Lung (tissue), 12 donors: Measurements from ENCODE around the gene DNAJC16. TPM values are rescaled to one million over a fixed set of nuclear protein-coding genes. Genes with fewer than 3 reads are reported as not detected.

Source experiments
- ATAC-seq: fragments of 200-7000 bp; cut with Tn5 transposase; one replicate; pipeline ENCODE4 v1.9.1; 2020; ENCODE audit warnings: moderate number of reproducible peaks; ENCODE audit not compliant: insufficient read depth, low FRiP score
- DNase-seq, 3 donors: peaks; one replicate each; pipeline ENCODE4 v3.0.0-alpha.2; 2013 to 2017
- H3K27ac ChIP-seq, 2 donors: one replicate each; pipeline ENCODE4 v1.5.1; 2013; ENCODE audit warnings: mild to moderate bottlenecking in 2 of 2, moderate library complexity in 2 of 2, control low read depth in 1 of 2, inconsistent platforms in 1 of 2, low read depth in 1 of 2, low read length in 1 of 2
- H3K27me3 ChIP-seq, 3 donors: one replicate each; pipeline ENCODE4 v1.5.1; 2013; ENCODE audit warnings: low read length in 2 of 3; ENCODE audit not compliant: control insufficient read depth in 3 of 3, insufficient read depth in 3 of 3
- H3K36me3 ChIP-seq, 4 donors: one replicate each; pipeline ENCODE4 v1.5.1; 2013; ENCODE audit warnings: low read length in 4 of 4, mild to moderate bottlenecking in 1 of 4, moderate library complexity in 1 of 4; ENCODE audit not compliant: control insufficient read depth in 4 of 4, insufficient read depth in 4 of 4
- H3K4me1 ChIP-seq, 5 donors: one replicate each; pipeline ENCODE4 v1.5.1; 2013; ENCODE audit warnings: low read length in 5 of 5, mild to moderate bottlenecking in 2 of 5, moderate library complexity in 1 of 5; ENCODE audit not compliant: control insufficient read depth in 5 of 5, insufficient read depth in 5 of 5
- H3K4me3 ChIP-seq: one replicate; pipeline ENCODE4 v1.5.1; 2013; ENCODE audit warnings: mild to moderate bottlenecking, control low read depth, moderate library complexity
- H3K9ac ChIP-seq, 2 donors: one replicate each; pipeline ENCODE4 v1.5.1; 2013; ENCODE audit warnings: low read length in 2 of 2, control low read depth in 1 of 2; ENCODE audit not compliant: insufficient read depth in 1 of 2
- H3K9me3 ChIP-seq, 4 donors: one replicate each; pipeline ENCODE4 v1.5.1; 2013; ENCODE audit warnings: low read length in 3 of 4, mild to moderate bottlenecking in 1 of 4, moderate library complexity in 1 of 4; ENCODE audit not compliant: control insufficient read depth in 4 of 4, insufficient read depth in 3 of 4
- CTCF ChIP-seq: IDR thresholded peaks from 2 replicates; pipeline ENCODE4 v1.5.1; 2012; ENCODE audit warnings: mild to moderate bottlenecking; ENCODE audit errors: control extremely low read depth, extremely low read depth
- WGBS, 2 donors: extraction: QIAGEN DNeasy Blood & Tissue Kit; methylation state at CpG; one replicate each; pipeline ENCODE4 v1.1.7; 2013; 5-methylcytosine and 5-hydroxymethylcytosine counted together
- polyA plus RNA-seq, 2 donors: library from polyadenylated mRNA; stranded (reverse); fragments of 200-250 nt; gene quantifications; one replicate each; pipeline ENCODE4 v1.2.1, GENCODE V29; 2013
- total RNA-seq, 2 donors: library from RNA; depleted of rRNA in 1 of 2; stranded (reverse); fragments of >200 nt in 1 of 2; gene quantifications; one replicate each; pipeline ENCODE4 v1.2.1, GENCODE V29; 2014 to 2021
- donor health status: control.
- donor health status: control.
- donor health status: Bipolar disorder and iron deficiency.
- donor health status: healthy.
- donor health status: DM: yes; HTN: yes; CAD: no.

The DNAJC16 gene
- total and polyA plus RNA-seq, 4 donors = 4.8 to 28.8 (median 12.8) TPM

GRCh38 chr1:15579683-15580047 is 53.0 kb downstream of the DNAJC16 start:
- Histone ChIP-seq H3K9ac (no peak overlapping the region), H3K27me3 (no peaks in the 10 kb centered on the region), H3K4me3 (no peak overlapping the region), H3K27ac (no peak overlapping the region), H3K4me1 (peaks cover 0 to 8% (median 3%) of the 10 kb centered on the region in 5 donors), H3K9me3 (no peaks in the 10 kb centered on the region), H3K36me3 (peaks cover 0 to 1% (median 0%) of the 10 kb centered on the region in 4 donors)
- TF ChIP-seq CTCF = no peak
- ATAC-seq (no peak), DNase-seq (no peak)

GRCh38 chr1:15583016-15583706 is 56.5 kb downstream of the DNAJC16 start:
- 90 to 94% methylated on average over 18 of the region's 18 CpGs for WGBS, 2 donors

GRCh38 chr1:15584489-15585363 is 58.1 kb downstream of the DNAJC16 start, which contains the start of gene AGMAT:
Gene AGMAT (minus strand): TSS chr1:15585051. CDS start chr1:15584967, 84 bp downstream.
- H3K9me3 ChIP-seq = peaks cover 0 to 4% (median 0%) of the 10 kb centered on the region in 4 donors
- peak within 1 kb of the TSS; percentile 1 for H3K4me3 ChIP-seq
- no peaks in the 10 kb centered on the region for H3K27me3 ChIP-seq
- H3K27ac ChIP-seq = no peak within 1 kb of the TSS
- DNase-seq (peak; percentile 26 to 53 (median 51)), ATAC-seq (no peak)
- 3 to 4% methylated on average over 42 to 68 of the region's 68 CpGs for WGBS, 2 donors
- no peak for TF ChIP-seq CTCF
- no peaks in the 10 kb centered on the region for H3K36me3 ChIP-seq
- H3K9ac ChIP-seq = no peak within 1 kb of the TSS
- peaks cover 0 to 6% (median 0%) of the 10 kb centered on the region in 5 donors for H3K4me1 ChIP-seq

More at GRCh38 chr1:15583016-15583706, 56.5 kb downstream of the DNAJC16 start:
- ATAC-seq (no peak), DNase-seq (no peak)
- Histone ChIP-seq H3K27me3 (no peaks in the 10 kb centered on the region), H3K36me3 (no peaks in the 10 kb centered on the region), H3K27ac (no peak overlapping the region), H3K9ac (no peak overlapping the region), H3K9me3 (peaks cover 0 to 4% (median 0%) of the 10 kb centered on the region in 4 donors), H3K4me1 (peaks cover 0 to 11% (median 0%) of the 10 kb centered on the region in 5 donors), H3K4me3 (no peak overlapping the region)
- no peak for TF ChIP-seq CTCF
